ENCODE measurements around the gene ITPK1. TPM values are rescaled to one million over a fixed set of nuclear protein-coding genes. Genes with fewer than 3 reads are reported as not detected.

Gene ITPK1
- total RNA-seq, 1 donor from 2014 or later: 136 TPM

- ATAC-seq: no peak
- no peak for DNase-seq
- intact Hi-C loops (cut with micrococcal nuclease): no loop called here
These were observed 209.3 kb downstream of the ITPK1 start for GRCh38 chr14:92906420-92906819.

GRCh38 chr14:92905667-92906066 lies 210.1 kb downstream of the ITPK1 start:
- DNase-seq: no peak
- no peak for ATAC-seq
- intact Hi-C loops (cut with micrococcal nuclease): no loop called here

- DNase-seq (no peak), ATAC-seq (no peak)
- intact Hi-C loops (cut with micrococcal nuclease): no loop called here
These were observed 212.4 kb downstream of the ITPK1 start for GRCh38 chr14:92903359-92903758.

- DNase-seq (no peak), ATAC-seq (no peak)
- intact Hi-C loops (cut with micrococcal nuclease): no loop called here
These were observed 213.0 kb downstream of the ITPK1 start for GRCh38 chr14:92902726-92903125.

- intact Hi-C loops (cut with micrococcal nuclease): no loop called here
- ATAC-seq (no peak), DNase-seq (no peak)
These were observed 213.5 kb downstream of the ITPK1 start for GRCh38 chr14:92902191-92902590.

GRCh38 chr14:92900660-92901059 lies 215.1 kb downstream of the ITPK1 start:
- ATAC-seq (no peak), DNase-seq (no peak)
- intact Hi-C loops (cut with micrococcal nuclease): no loop called here

GRCh38 chr14:92898566-92899131 lies 217.1 kb downstream of the ITPK1 start:
- ATAC-seq (no peak), DNase-seq (no peak)
- intact Hi-C loops (cut with micrococcal nuclease): no loop called here

GRCh38 chr14:92897922-92898565 lies 217.7 kb downstream of the ITPK1 start:
- ATAC-seq: no peak
- intact Hi-C loops (cut with micrococcal nuclease): no loop called here
- no peak for DNase-seq

GRCh38 chr14:92895352-92895878 lies 220.3 kb downstream of the ITPK1 start:
- no peak for ATAC-seq
- intact Hi-C loops (cut with micrococcal nuclease): no loop called here

GRCh38 chr14:92892589-92892988 lies 223.1 kb downstream of the ITPK1 start:
- intact Hi-C loops (cut with micrococcal nuclease): no loop called here
- ATAC-seq (no peak), DNase-seq (no peak)

More at GRCh38 chr14:92895352-92895878, 220.3 kb downstream of the ITPK1 start:
- DNase-seq: no peak

- intact Hi-C loops (cut with micrococcal nuclease): no loop called here
- DNase-seq: no peak
- no peak for ATAC-seq
These were observed 224.7 kb downstream of the ITPK1 start for GRCh38 chr14:92890830-92891588.

GRCh38 chr14:92888896-92889295 lies 226.8 kb downstream of the ITPK1 start:
- DNase-seq (no peak), ATAC-seq (no peak)
- intact Hi-C loops (cut with micrococcal nuclease): no loop called here

GRCh38 chr14:92887157-92887556 lies 228.6 kb downstream of the ITPK1 start:
- intact Hi-C loops (cut with micrococcal nuclease): no loop called here
- DNase-seq (no peak), ATAC-seq (no peak)

Other genes starting within 250 kb of the ITPK1 start
- not detected for gene CHGA, start 192.8 kb downstream of the ITPK1 start, total RNA-seq
- gene MOAP1, start 69.0 kb upstream of the ITPK1 start, total RNA-seq: 54.6 TPM
- 21.3 TPM for gene LYSET, start 69.4 kb upstream of the ITPK1 start, total RNA-seq
- 16.2 TPM for gene GON7, start 91.1 kb upstream of the ITPK1 start, total RNA-seq
- gene UBR7, start 91.3 kb upstream of the ITPK1 start, total RNA-seq: 22.1 TPM
- gene BTBD7, start 217.1 kb upstream of the ITPK1 start, total RNA-seq: 25.5 TPM
- gene COX8C, start 231.3 kb upstream of the ITPK1 start, total RNA-seq: 0.55 TPM

Data from left ventricle myocardium superior (tissue), 1 donor.